ENCODE measurements around the gene ESYT2. TPM values are rescaled to one million over a fixed set of nuclear protein-coding genes. Genes with fewer than 3 reads are reported as not detected.
"Not testable (repeated sequence)": the region's sequence is repeated elsewhere in the genome, so short reads cannot be mapped to it uniquely, and the experiment has no call there.

Gene ESYT2
- total RNA-seq, 1 experiment from 2014 or later, result 68.2 TPM

DNA sequence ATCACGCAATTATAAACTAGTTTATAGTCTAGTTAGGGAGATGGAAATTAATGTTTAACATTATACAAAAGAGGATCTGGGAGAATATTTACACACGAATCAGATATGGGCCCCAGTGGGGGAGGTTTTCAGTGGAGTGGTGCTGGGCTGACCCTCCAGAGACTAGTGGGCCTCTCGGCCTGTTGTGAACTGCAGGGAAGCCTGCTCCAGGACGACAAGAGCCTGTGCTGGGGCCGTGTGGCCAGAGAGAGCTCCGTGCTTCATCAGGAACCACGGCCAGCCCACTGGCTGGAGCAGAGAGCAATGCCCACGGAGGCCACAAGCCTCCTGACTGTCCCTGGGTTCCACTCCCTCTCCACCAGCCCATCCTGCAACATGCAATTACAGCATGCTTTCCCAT, 11.3 kb upstream of the ESYT2 start (continued):
- TF ChIP-seq POLR2AphosphoS5 (IDR thresholded peaks at IDR 0.05; ENCODE audit: low read depth, low read length), result no peak

DNA sequence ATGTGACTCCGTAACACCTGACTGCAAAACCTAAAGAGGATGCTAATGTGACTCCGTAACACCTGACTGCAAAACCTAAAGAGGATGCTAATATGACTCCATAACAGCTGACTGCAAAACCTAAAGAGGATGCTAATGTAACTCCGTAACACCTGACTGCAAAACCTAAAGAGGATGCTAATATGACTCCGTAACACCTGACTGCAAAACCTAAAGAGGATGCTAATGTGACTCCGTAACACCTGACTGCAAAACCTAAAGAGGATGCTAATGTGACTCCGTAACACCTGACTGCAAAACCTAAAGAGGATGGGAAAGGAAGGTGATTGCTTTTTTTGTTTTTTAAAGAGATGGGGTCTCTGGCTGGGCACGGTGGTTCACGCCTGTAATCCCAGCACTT, 9.9 kb upstream of the ESYT2 start:
- H3K27ac ChIP-seq (ENCODE audit: low read depth, low read length); H3K79me2 ChIP-seq (ENCODE audit: insufficient read depth, low read length); H4K20me1 ChIP-seq (ENCODE audit: insufficient read depth); H3K4me3 ChIP-seq (replicated peaks in 1 of 2; ENCODE audit: low read depth in 1 of 2, low read length in 2 of 2); H3K36me3 ChIP-seq (ENCODE audit: control insufficient read depth in 1 of 2, insufficient read depth in 2 of 2, low read length in 2 of 2); CTCF ChIA-PET; H3K9me3 ChIP-seq (ENCODE audit: control insufficient read depth in 1 of 2, insufficient read depth in 1 of 2, low read depth in 1 of 2, low read length in 2 of 2); H3K4me2 ChIP-seq (ENCODE audit: low read length); H3K4me1 ChIP-seq (ENCODE audit: control insufficient read depth in 1 of 2, insufficient read depth in 2 of 2, low read length in 2 of 2); RAD21 ChIA-PET (ENCODE audit: low non-redundant PET in 1 of 2, low total read pairs in 2 of 2, uncharacterized antibody in 2 of 2, unreplicated experiment in 2 of 2); BruUV-seq (replicated peaks); H3K9me2 ChIP-seq (ENCODE audit: insufficient read depth); H2AFZ ChIP-seq (ENCODE audit: low read depth, low read length, poor library complexity, severe bottlenecking); DNase-seq (ENCODE audit: low read depth, low spot score); POLR2A ChIA-PET; H3K27me3 ChIP-seq (ENCODE audit: insufficient read depth, low read length); intact Hi-C loops (cut with micrococcal nuclease); H3K9ac ChIP-seq (ENCODE audit: low read length); ATAC-seq: not testable (repeated sequence)

DNA sequence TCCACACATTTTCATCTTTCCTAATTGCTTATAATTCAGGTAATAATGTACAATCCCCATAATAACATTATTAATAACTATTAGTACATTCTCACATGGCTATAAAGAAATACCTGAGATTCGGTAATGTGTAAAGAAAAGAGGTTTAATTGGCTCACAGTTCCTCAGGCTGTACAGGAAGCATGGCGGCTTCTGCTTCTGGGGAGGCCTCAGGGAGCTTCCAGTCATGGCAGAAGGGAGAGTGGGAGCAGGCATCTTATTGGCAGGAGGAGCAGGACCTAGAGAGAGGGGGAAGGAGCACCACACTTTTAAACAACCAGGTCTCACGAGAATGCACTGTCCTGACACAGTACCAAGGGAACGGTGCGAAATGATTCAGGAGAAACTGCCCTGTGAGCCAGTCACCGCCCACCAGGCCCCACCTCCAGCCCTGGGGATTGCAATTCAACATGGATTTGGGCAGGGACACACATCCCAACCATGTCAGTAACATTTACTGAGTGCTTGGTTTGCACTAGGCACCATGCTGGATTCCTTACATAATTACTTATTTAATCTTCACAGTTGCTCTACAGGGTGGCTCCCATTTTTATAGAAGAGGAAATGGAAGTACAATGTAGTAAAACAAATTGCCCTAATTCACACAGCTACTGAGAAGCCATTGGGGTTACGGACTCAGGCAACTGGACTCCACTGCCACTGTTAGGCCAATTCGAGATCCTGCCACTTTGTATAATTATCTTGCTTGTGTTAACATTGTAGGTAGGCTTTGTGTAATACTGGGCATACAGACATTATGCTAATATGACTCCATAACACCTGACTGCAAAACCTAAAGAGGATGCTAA, 8.7 kb upstream of the ESYT2 start:
- no peak overlapping the region for H2AFZ ChIP-seq (ENCODE audit: low read depth, low read length, poor library complexity, severe bottlenecking)
- ATAC-seq, result no peak
- POLR2A ChIA-PET, result no interaction called here
- no peak overlapping the region for H3K27ac ChIP-seq (ENCODE audit: low read depth, low read length)
- H3K27me3 ChIP-seq (ENCODE audit: insufficient read depth, low read length), result no peaks in the 10 kb centered on the region
- intact Hi-C loops (cut with micrococcal nuclease), result no loop called here
- CTCF ChIA-PET, result no interaction called here
- no peak overlapping the region for H3K4me3 ChIP-seq (replicated peaks in 1 of 2; ENCODE audit: low read depth in 1 of 2, low read length in 2 of 2)
- H3K4me1 ChIP-seq (ENCODE audit: control insufficient read depth in 1 of 2, insufficient read depth in 2 of 2, low read length in 2 of 2), result no peaks in the 10 kb centered on the region
- no peak for DNase-seq (ENCODE audit: low read depth, low spot score)
- no peaks in the 10 kb centered on the region for H3K9me2 ChIP-seq (ENCODE audit: insufficient read depth)
- no peaks in the 10 kb centered on the region for H3K79me2 ChIP-seq (ENCODE audit: insufficient read depth, low read length)
- RAD21 ChIA-PET (ENCODE audit: low non-redundant PET in 1 of 2, low total read pairs in 2 of 2, uncharacterized antibody in 2 of 2, unreplicated experiment in 2 of 2), result no interaction called here
- H3K36me3 ChIP-seq (ENCODE audit: control insufficient read depth in 1 of 2, insufficient read depth in 2 of 2, low read length in 2 of 2), result no peaks in the 10 kb centered on the region
- no peak overlapping the region for H3K4me2 ChIP-seq (ENCODE audit: low read length)
- BruUV-seq (replicated peaks), result no TSS peak
- no peaks in the 10 kb centered on the region for H3K9me3 ChIP-seq (ENCODE audit: control insufficient read depth in 1 of 2, insufficient read depth in 1 of 2, low read depth in 1 of 2, low read length in 2 of 2)
- TF ChIP-seq RAD21 (IDR thresholded peaks at IDR 0.05; ENCODE audit: low read depth) (no peak), ELF1 (IDR thresholded peaks at IDR 0.05; ENCODE audit: borderline replicate concordance, low read depth) (no peak), FOSL1 (IDR thresholded peaks at IDR 0.05; ENCODE audit: low read depth) (no peak), JUND (IDR thresholded peaks at IDR 0.05) (no peak), CBX3 (IDR thresholded peaks at IDR 0.05; ENCODE audit: low read depth) (no peak), SP1 (IDR thresholded peaks at IDR 0.05; ENCODE audit: low read depth) (no peak), TCF7L2 (IDR thresholded peaks at IDR 0.05; ENCODE audit: borderline replicate concordance, extremely low read depth, insufficient read depth, insufficient read length) (no peak), EZH2phosphoT487 (IDR thresholded peaks at IDR 0.05; ENCODE audit: borderline replicate concordance) (no peak), POLR2AphosphoS5 (IDR thresholded peaks at IDR 0.05; ENCODE audit: low read depth, low read length) (no peak), POLR2A (IDR thresholded peaks at IDR 0.05; ENCODE audit: borderline replicate concordance, extremely low read depth, insufficient read depth, insufficient read length) (no peak), CEBPB (IDR thresholded peaks at IDR 0.05; ENCODE audit: low read depth) (no peak), EZH2 (IDR thresholded peaks at IDR 0.05) (no peak)
- TF ChIP-seq, protein P1, sequence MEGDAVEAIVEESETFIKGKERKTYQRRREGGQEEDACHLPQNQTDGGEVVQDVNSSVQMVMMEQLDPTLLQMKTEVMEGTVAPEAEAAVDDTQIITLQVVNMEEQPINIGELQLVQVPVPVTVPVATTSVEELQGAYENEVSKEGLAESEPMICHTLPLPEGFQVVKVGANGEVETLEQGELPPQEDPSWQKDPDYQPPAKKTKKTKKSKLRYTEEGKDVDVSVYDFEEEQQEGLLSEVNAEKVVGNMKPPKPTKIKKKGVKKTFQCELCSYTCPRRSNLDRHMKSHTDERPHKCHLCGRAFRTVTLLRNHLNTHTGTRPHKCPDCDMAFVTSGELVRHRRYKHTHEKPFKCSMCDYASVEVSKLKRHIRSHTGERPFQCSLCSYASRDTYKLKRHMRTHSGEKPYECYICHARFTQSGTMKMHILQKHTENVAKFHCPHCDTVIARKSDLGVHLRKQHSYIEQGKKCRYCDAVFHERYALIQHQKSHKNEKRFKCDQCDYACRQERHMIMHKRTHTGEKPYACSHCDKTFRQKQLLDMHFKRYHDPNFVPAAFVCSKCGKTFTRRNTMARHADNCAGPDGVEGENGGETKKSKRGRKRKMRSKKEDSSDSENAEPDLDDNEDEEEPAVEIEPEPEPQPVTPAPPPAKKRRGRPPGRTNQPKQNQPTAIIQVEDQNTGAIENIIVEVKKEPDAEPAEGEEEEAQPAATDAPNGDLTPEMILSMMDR (IDR thresholded peaks at IDR 0.05 in 2 of 3, conservative IDR thresholded peaks at IDR 0.05 in 1 of 3; ENCODE audit: borderline replicate concordance in 1 of 3, insufficient read depth in 1 of 3, low read depth in 2 of 3, low read length in 2 of 3), result no peak
- TF ChIP-seq, protein P2, sequence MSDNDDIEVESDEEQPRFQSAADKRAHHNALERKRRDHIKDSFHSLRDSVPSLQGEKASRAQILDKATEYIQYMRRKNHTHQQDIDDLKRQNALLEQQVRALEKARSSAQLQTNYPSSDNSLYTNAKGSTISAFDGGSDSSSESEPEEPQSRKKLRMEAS (IDR thresholded peaks at IDR 0.05), result no peak
- TF ChIP-seq, protein P3, sequence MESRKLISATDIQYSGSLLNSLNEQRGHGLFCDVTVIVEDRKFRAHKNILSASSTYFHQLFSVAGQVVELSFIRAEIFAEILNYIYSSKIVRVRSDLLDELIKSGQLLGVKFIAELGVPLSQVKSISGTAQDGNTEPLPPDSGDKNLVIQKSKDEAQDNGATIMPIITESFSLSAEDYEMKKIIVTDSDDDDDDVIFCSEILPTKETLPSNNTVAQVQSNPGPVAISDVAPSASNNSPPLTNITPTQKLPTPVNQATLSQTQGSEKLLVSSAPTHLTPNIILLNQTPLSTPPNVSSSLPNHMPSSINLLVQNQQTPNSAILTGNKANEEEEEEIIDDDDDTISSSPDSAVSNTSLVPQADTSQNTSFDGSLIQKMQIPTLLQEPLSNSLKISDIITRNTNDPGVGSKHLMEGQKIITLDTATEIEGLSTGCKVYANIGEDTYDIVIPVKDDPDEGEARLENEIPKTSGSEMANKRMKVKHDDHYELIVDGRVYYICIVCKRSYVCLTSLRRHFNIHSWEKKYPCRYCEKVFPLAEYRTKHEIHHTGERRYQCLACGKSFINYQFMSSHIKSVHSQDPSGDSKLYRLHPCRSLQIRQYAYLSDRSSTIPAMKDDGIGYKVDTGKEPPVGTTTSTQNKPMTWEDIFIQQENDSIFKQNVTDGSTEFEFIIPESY (IDR thresholded peaks at IDR 0.05; ENCODE audit: extremely low read depth, insufficient replicate concordance, low read length), result no peak
- H4K20me1 ChIP-seq (ENCODE audit: insufficient read depth), result no peaks in the 10 kb centered on the region
- H3K9ac ChIP-seq (ENCODE audit: low read length), result no peak overlapping the region

Data from HCT116 (cell line).